Fibroblast of villous mesenchyme (primary cell): ENCODE data around the gene NAPEPLD. TPM values are rescaled to one million over a fixed set of nuclear protein-coding genes. Genes with fewer than 3 reads are reported as not detected.
"Not testable (repeated sequence)": the region's sequence is repeated elsewhere in the genome, so short reads cannot be mapped to it uniquely, and the experiment has no call there.

Source experiments
- DNase-seq: peaks from one replicate; pipeline ENCODE4 v3.0.0-alpha.2; 2010; ENCODE audit warnings: low read depth
- H3K4me3 ChIP-seq: 2 replicates; pipeline ENCODE4 v1.5.1; 2011; ENCODE audit warnings: low read depth, mild to moderate bottlenecking, low read length
- total RNA-seq: library from RNA; depleted of rRNA; stranded (reverse); fragments of >200 nt; gene quantifications from 2 replicates; pipeline ENCODE4 v1.2.3, GENCODE V29; 2012
- TF ChIP-seq, protein P1 (sequence below): IDR thresholded peaks from 2 replicates; pipeline ENCODE4 v1.5.1; 2012; ENCODE audit warnings: low read depth, mild to moderate bottlenecking, low read length; ENCODE audit not compliant: insufficient read depth

NAPEPLD gene
- total RNA-seq, 1 donor = 6.5 TPM

DNA sequence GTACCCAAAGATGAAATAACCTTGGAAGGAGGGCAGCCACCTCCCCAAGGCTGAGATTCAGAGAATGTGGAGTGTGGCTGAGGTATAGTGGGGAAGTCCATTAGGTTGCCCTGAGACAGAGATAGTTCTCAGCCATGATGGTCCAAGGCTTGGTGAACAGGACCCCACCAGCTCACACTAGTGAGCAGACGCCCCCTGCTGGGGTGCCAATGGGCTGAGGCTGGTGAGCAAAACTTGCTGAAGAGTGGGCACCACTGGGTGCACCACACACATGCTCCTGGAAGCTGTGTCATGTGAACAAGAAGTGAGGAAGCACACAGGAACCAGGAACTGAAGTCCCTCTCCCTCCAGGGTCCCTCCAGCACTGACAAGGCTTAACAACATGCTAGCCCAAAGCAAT, 83.2 kb downstream of the NAPEPLD start:
- DNase-seq = peak; percentile 49
- H3K4me3 ChIP-seq = no peak overlapping the region
- TF ChIP-seq, protein P1, sequence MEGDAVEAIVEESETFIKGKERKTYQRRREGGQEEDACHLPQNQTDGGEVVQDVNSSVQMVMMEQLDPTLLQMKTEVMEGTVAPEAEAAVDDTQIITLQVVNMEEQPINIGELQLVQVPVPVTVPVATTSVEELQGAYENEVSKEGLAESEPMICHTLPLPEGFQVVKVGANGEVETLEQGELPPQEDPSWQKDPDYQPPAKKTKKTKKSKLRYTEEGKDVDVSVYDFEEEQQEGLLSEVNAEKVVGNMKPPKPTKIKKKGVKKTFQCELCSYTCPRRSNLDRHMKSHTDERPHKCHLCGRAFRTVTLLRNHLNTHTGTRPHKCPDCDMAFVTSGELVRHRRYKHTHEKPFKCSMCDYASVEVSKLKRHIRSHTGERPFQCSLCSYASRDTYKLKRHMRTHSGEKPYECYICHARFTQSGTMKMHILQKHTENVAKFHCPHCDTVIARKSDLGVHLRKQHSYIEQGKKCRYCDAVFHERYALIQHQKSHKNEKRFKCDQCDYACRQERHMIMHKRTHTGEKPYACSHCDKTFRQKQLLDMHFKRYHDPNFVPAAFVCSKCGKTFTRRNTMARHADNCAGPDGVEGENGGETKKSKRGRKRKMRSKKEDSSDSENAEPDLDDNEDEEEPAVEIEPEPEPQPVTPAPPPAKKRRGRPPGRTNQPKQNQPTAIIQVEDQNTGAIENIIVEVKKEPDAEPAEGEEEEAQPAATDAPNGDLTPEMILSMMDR = peak; percentile 74

DNA sequence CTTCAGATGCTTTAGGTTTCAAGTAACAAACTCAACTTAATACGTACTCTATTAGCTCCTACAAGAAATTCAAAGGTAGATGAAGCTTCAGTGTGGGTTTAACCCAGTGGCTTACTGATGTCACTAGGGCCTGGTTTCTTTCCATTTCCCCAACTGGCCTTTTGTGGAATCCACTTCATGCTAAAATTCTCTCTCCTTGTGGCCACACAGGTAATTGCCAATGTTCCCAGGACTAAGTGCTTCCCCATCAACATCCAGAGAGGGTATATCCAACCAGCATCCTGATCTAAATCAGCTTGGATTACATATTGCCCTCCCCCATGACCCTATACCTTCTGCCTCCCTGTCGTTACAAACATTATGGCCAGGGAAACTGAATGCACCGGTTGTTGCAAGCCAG, 85.0 kb downstream of the NAPEPLD start:
- H3K4me3 ChIP-seq = no peak overlapping the region
- TF ChIP-seq, protein P1 = no peak
- no peak for DNase-seq

DNA sequence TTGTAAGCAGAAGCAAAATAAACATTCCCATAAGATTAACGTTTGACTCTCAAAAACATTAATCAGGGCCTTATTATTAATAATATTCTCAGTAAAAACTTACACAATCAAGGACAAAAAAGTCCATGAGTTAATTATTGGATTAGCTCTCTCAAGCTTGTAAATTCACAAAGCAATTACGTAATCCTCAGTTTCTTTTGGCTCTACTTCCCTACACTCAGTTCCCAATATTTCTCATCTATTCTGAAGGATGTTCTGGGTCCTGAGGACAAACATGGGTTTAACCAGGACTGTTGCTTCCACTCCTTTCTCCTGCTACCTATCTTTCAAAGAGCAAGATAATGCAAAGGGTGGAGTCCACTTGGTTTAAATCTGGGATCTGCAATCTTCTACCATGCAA, 89.4 kb downstream of the NAPEPLD start:
- peak; percentile 31 for DNase-seq
- TF ChIP-seq, protein P1 = no peak
- no peak overlapping the region for H3K4me3 ChIP-seq

- TF ChIP-seq, protein P1 = no peak
- no peak overlapping the region for H3K4me3 ChIP-seq
- no peak for DNase-seq
These were observed 90.8 kb downstream of the NAPEPLD start for GRCh38 chr7:103058122-103058521.

DNA sequence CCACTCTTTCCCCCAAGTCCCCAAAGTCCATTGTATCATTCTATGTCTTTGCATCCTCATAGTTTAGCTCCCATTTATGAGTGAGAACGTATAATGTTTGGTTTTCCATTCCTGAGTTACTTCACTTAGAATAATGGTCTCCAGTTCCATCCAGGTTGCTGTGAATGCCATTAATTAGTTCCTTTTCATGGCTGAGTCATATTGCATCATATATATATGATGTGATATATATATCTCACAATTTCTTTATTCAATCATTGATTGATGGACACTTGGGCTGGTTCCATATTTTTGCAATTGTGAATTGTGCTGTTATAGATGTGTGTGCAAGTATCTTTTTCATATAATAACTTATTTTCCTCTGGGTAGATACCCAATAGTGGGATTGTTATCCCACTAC, 92.9 kb downstream of the NAPEPLD start:
- not testable (repeated sequence) for DNase-seq, H3K4me3 ChIP-seq

GRCh38 chr7:103051519-103051918, 97.4 kb downstream of the NAPEPLD start:
- no peak for DNase-seq
- H3K4me3 ChIP-seq = no peak overlapping the region
- TF ChIP-seq, protein P1 = no peak

Other genes with a start within 250 kb of the NAPEPLD start
- gene LRRC17, start 236.1 kb downstream of the NAPEPLD start, total RNA-seq = 39.9 and 70.0 TPM in 2 replicates
- 1.3 and 2.2 TPM in 2 replicates for gene FBXL13, start 74.3 kb downstream of the NAPEPLD start, total RNA-seq
- gene ARMC10, start 74.0 kb downstream of the NAPEPLD start, total RNA-seq = 25.8 and 35.0 TPM in 2 replicates
- gene PMPCB, start 148.3 kb upstream of the NAPEPLD start, total RNA-seq = 45.4 and 53.5 TPM in 2 replicates
- gene DNAJC2, start 195.7 kb upstream of the NAPEPLD start, total RNA-seq = 17.3 and 17.7 TPM in 2 replicates
- gene PSMC2, start 198.5 kb upstream of the NAPEPLD start, total RNA-seq = 223 and 252 TPM in 2 replicates